SK-N-SH treated with all-trans-retinoic acid at 6 μM for 48 hours (cell line): ENCODE measurements around the gene ABI3.

Experiments
- ARNTL ChIP-seq: fragments of 450-650 bp; formaldehyde crosslinking; IDR thresholded peaks from 2 replicates; pipeline ENCODE4 v1.5.0; 2020; ENCODE audit warnings: low read depth, mild to moderate bottlenecking, moderate library complexity, borderline replicate concordance
- CREB5 ChIP-seq: fragments of 250-450 bp; sonication (Bioruptor Pico); IDR thresholded peaks from 2 replicates; pipeline ENCODE4 v1.5.1; 2020; ENCODE audit warnings: low read depth, mild to moderate bottlenecking, moderate library complexity
- CSDC2 ChIP-seq: fragments of 250-450 bp; sonication (Bioruptor Pico); IDR thresholded peaks from 2 replicates; pipeline ENCODE4 v1.5.0; 2020; ENCODE audit warnings: mild to moderate bottlenecking, moderate library complexity
- CSRNP3 ChIP-seq: fragments of 250-450 bp; sonication (Bioruptor Pico); IDR thresholded peaks from 2 replicates; pipeline ENCODE4 v1.5.1; 2021; ENCODE audit warnings: mild to moderate bottlenecking, moderate library complexity
- ISL1 ChIP-seq: fragments of 250-450 bp; sonication (Bioruptor Pico); IDR thresholded peaks from 2 replicates; pipeline ENCODE4 v2.1.2; 2022; ENCODE audit warnings: mild to moderate bottlenecking, moderate library complexity
- PATZ1 ChIP-seq: fragments of 250-450 bp; sonication (Bioruptor Pico); IDR thresholded peaks from 2 replicates; pipeline ENCODE4 v1.8.0; 2020; ENCODE audit warnings: mild to moderate bottlenecking, moderate library complexity, borderline replicate concordance
- PPARA ChIP-seq: fragments of 250-450 bp; sonication (Bioruptor Pico); IDR thresholded peaks from 2 replicates; pipeline ENCODE4 v1.5.0; 2020; ENCODE audit warnings: mild to moderate bottlenecking, borderline replicate concordance
- RARB ChIP-seq: fragments of 250-450 bp; sonication (Bioruptor Pico); IDR thresholded peaks from 2 replicates; pipeline ENCODE4 v1.8.0; 2021; ENCODE audit warnings: mild to moderate bottlenecking, moderate library complexity
- SNAI2 ChIP-seq: fragments of 250-450 bp; sonication (Bioruptor Pico); IDR thresholded peaks from 2 replicates; pipeline ENCODE4 v1.5.0; 2020; ENCODE audit warnings: mild to moderate bottlenecking, moderate library complexity
- TCF4 ChIP-seq: fragments of 250-450 bp; sonication (Bioruptor Pico); IDR thresholded peaks from 2 replicates; pipeline ENCODE4 v1.8.0; 2021; ENCODE audit warnings: mild to moderate bottlenecking, moderate library complexity, borderline replicate concordance
- ZFP3 ChIP-seq: fragments of 250-450 bp; sonication (Bioruptor Pico); IDR thresholded peaks from 2 replicates; pipeline ENCODE4 v1.5.0; 2020; ENCODE audit warnings: mild to moderate bottlenecking, moderate library complexity
- ZFP30 ChIP-seq: fragments of 450-650 bp; formaldehyde crosslinking; IDR thresholded peaks from 2 replicates; pipeline ENCODE4 v1.5.0; 2022; ENCODE audit warnings: mild to moderate bottlenecking, moderate library complexity
- ZNF565 ChIP-seq: fragments of 450-650 bp; formaldehyde crosslinking; conservative IDR thresholded peaks from 2 replicates; pipeline ENCODE4 v1.5.0; 2020; ENCODE audit warnings: low read depth, mild to moderate bottlenecking, moderate library complexity

- TF ChIP-seq CSRNP3 (no peak), CSDC2 (CRISPR knock-in tag) (no peak), RARB (CRISPR knock-in tag) (no peak), ZFP3 (CRISPR knock-in tag) (no peak), ARNTL (CRISPR knock-in tag) (no peak), SNAI2 (CRISPR knock-in tag) (no peak), ZFP30 (CRISPR knock-in tag) (no peak), PPARA (CRISPR knock-in tag) (no peak), TCF4 (no peak), PATZ1 (CRISPR knock-in tag) (no peak), ISL1 (CRISPR knock-in tag) (no peak), ZNF565 (CRISPR knock-in tag) (no peak), CREB5 (CRISPR knock-in tag) (no peak)
Measured at GRCh38 chr17:49255125-49255524, 44.6 kb downstream of the ABI3 start.
